Left renal pelvis (tissue), 4 donors: ENCODE results near the gene PARP4. TPM values are rescaled to one million over a fixed set of nuclear protein-coding genes. Genes with fewer than 3 reads are reported as not detected.
"Not testable (repeated sequence)": the region's sequence is repeated elsewhere in the genome, so short reads cannot be mapped to it uniquely, and the experiment has no call there.

Experiments
- DNase-seq, 4 donors: peaks; one replicate each; pipeline ENCODE4 v3.0.0-alpha.2; 2013; ENCODE audit warnings: low read depth in 4 of 4, low spot score in 3 of 4
- polyA plus RNA-seq, 4 donors: library from polyadenylated mRNA; unstranded; fragments of 120-200 nt; gene quantifications; one replicate each; pipeline ENCODE4 v1.2.1, GENCODE V29; 2013; ENCODE audit not compliant: insufficient read length in 4 of 4

PARP4 gene
- polyA plus RNA-seq, 4 donors: 38.4 to 53.0 (median 47.2) TPM

- no peak for DNase-seq
These were observed 56.2 kb downstream of the PARP4 start for GRCh38 chr13:24456396-24456795.

- DNase-seq: no peak
These were observed 58.5 kb downstream of the PARP4 start for GRCh38 chr13:24454056-24454455.

GRCh38 chr13:24452044-24452443 is 60.5 kb downstream of the PARP4 start:
- DNase-seq: no peak

GRCh38 chr13:24450530-24450929 is 62.0 kb downstream of the PARP4 start:
- DNase-seq: no peak

- DNase-seq: not testable (repeated sequence)
These were observed 67.7 kb downstream of the PARP4 start for GRCh38 chr13:24444851-24445250.

- DNase-seq: no peak
These were observed 69.2 kb downstream of the PARP4 start for GRCh38 chr13:24443366-24443765.

- DNase-seq: not testable (repeated sequence)
These were observed 86.5 kb downstream of the PARP4 start for GRCh38 chr13:24426045-24426444.

- DNase-seq: not testable (repeated sequence)
These were observed 92.9 kb downstream of the PARP4 start for GRCh38 chr13:24419668-24420067.

- no peak for DNase-seq
These were observed 104.7 kb downstream of the PARP4 start for GRCh38 chr13:24407844-24408243.

GRCh38 chr13:24406524-24406923 is 106.1 kb downstream of the PARP4 start:
- DNase-seq: no peak

- no peak for DNase-seq
These were observed 115.8 kb downstream of the PARP4 start for GRCh38 chr13:24396821-24397220.

GRCh38 chr13:24392972-24393371 is 119.6 kb downstream of the PARP4 start:
- DNase-seq: no peak

- DNase-seq: not testable (repeated sequence)
These were observed 120.6 kb downstream of the PARP4 start for GRCh38 chr13:24391771-24392683.

GRCh38 chr13:24390795-24391194 is 121.8 kb downstream of the PARP4 start:
- not testable (repeated sequence) for DNase-seq

GRCh38 chr13:24389506-24389905 is 123.1 kb downstream of the PARP4 start:
- DNase-seq: no peak

GRCh38 chr13:24388743-24389142 is 123.8 kb downstream of the PARP4 start:
- not testable (repeated sequence) for DNase-seq

GRCh38 chr13:24386816-24387708 is 125.5 kb downstream of the PARP4 start:
- DNase-seq: no peak

GRCh38 chr13:24385902-24386301 is 126.7 kb downstream of the PARP4 start:
- no peak for DNase-seq

GRCh38 chr13:24384946-24385345 is 127.6 kb downstream of the PARP4 start:
- DNase-seq: not testable (repeated sequence)

GRCh38 chr13:24384091-24384490 is 128.5 kb downstream of the PARP4 start:
- DNase-seq: not testable (repeated sequence)

- DNase-seq: no peak
These were observed 130.9 kb downstream of the PARP4 start for GRCh38 chr13:24381541-24382265.
